Renal pelvis (tissue), 12 donors: ENCODE measurements around the gene OR5H1. TPM values are rescaled to one million over a fixed set of nuclear protein-coding genes. Genes with fewer than 3 reads are reported as not detected.
"Not testable (repeated sequence)": the region's sequence is repeated elsewhere in the genome, so short reads cannot be mapped to it uniquely, and the experiment has no call there.

Source experiments
- DNase-seq: peaks from one replicate; pipeline ENCODE4 v3.0.0-alpha.2; 2013
- long read RNA-seq, 16 experiments: transcript quantifications; one replicate each; lab custom pipeline, GENCODE V29; 2026
- polyA plus RNA-seq, 3 donors: library from polyadenylated mRNA; unstranded; fragments of 120-200 nt; gene quantifications; one replicate each; pipeline ENCODE4 v1.2.1, GENCODE V29; 2013; ENCODE audit not compliant: insufficient read length in 3 of 3

OR5H1 gene
- under 1 TPM in 2 of 3 donors, not detected in 1; 0.03 TPM for polyA plus RNA-seq
- long read RNA-seq, donor 1 = 0 reads
- long read RNA-seq, donor 2 = 0 reads
- long read RNA-seq, donor 3 = 0 reads
- long read RNA-seq, donor 4 = 0 reads
- long read RNA-seq, donor 5 = 0 reads
- long read RNA-seq, donor 6 = 0 reads
- long read RNA-seq, donor 7 = 0 reads
- long read RNA-seq, donor 8 = 0 reads
- long read RNA-seq, donor 9 = 0 reads
- long read RNA-seq, donor 10 = 0 reads
- long read RNA-seq, donor 11 = 0 reads
- long read RNA-seq, donor 12 = 0 reads
- long read RNA-seq, donor 13 = 0 reads
- long read RNA-seq, donor 14 = 0 reads
- long read RNA-seq, donor 15 = 0 reads
- long read RNA-seq, donor 16 = 0 reads

- no peak for DNase-seq
Observed at GRCh38 chr3:98130421-98130820, at the start of gene OR5H1. TSS of gene OR5H1 (plus strand) at chr3:98130721. CDS start at chr3:98132698, 1,977 bp downstream.

- DNase-seq = no peak
Observed at GRCh38 chr3:98086873-98087272, 43.6 kb upstream of the OR5H1 start, which contains the start of gene OR5AC2. TSS of gene OR5AC2 (plus strand) at chr3:98087173. CDS start at chr3:98087173, 0 bp downstream.

- no peak for DNase-seq
Observed at GRCh38 chr3:98095882-98096281, 34.6 kb upstream of the OR5H1 start.

GRCh38 chr3:98099848-98100247 lies 30.7 kb upstream of the OR5H1 start:
- no peak for DNase-seq

- DNase-seq = no peak
Observed at GRCh38 chr3:98108162-98108561, 22.4 kb upstream of the OR5H1 start.

- no peak for DNase-seq
Observed at GRCh38 chr3:98109807-98110549, 20.5 kb upstream of the OR5H1 start.

- no peak for DNase-seq
Observed at GRCh38 chr3:98110550-98110908, 20.0 kb upstream of the OR5H1 start.

GRCh38 chr3:98114264-98114663 lies 16.3 kb upstream of the OR5H1 start:
- DNase-seq = no peak

- DNase-seq = no peak
Observed at GRCh38 chr3:98115717-98116116, 14.8 kb upstream of the OR5H1 start.

GRCh38 chr3:98136631-98137030 lies 6.1 kb downstream of the OR5H1 start:
- no peak for DNase-seq

- DNase-seq = not testable (repeated sequence)
Observed at GRCh38 chr3:98137826-98138557, 7.5 kb downstream of the OR5H1 start.

GRCh38 chr3:98140531-98140930 lies 10.0 kb downstream of the OR5H1 start:
- no peak for DNase-seq

- no peak for DNase-seq
Observed at GRCh38 chr3:98147179-98147578, 16.7 kb downstream of the OR5H1 start, which contains the start of gene OR5H14. TSS of gene OR5H14 (plus strand) at chr3:98147479. CDS start at chr3:98149386, 1,907 bp downstream.

GRCh38 chr3:98148751-98149150 lies 18.2 kb downstream of the OR5H1 start:
- no peak for DNase-seq

GRCh38 chr3:98149456-98149855 lies 18.9 kb downstream of the OR5H1 start:
- not testable (repeated sequence) for DNase-seq

GRCh38 chr3:98151241-98151640 lies 20.7 kb downstream of the OR5H1 start:
- DNase-seq = no peak

- no peak for DNase-seq
Observed at GRCh38 chr3:98166396-98166795, 35.9 kb downstream of the OR5H1 start, which contains the start of gene OR5H15. TSS of gene OR5H15 (plus strand) at chr3:98166696. CDS start at chr3:98168700, 2,004 bp downstream.

GRCh38 chr3:98171071-98171470 lies 40.5 kb downstream of the OR5H1 start:
- DNase-seq = no peak

- no peak for DNase-seq
Observed at GRCh38 chr3:98172621-98173020, 42.1 kb downstream of the OR5H1 start.

GRCh38 chr3:98180319-98180890 lies 49.9 kb downstream of the OR5H1 start:
- no peak for DNase-seq

- DNase-seq = no peak
Observed at GRCh38 chr3:98182196-98182595, 51.7 kb downstream of the OR5H1 start.

GRCh38 chr3:98185180-98185579 lies 54.7 kb downstream of the OR5H1 start:
- DNase-seq = no peak
